Measurements from ENCODE around the gene EPHA7.

GRCh38 chr6:93196406-93196970 lies 222.9 kb downstream of the EPHA7 start:
- TF ChIP-seq POLR2AphosphoS5 (IDR thresholded peaks at IDR 0.05) (no peak), POLR2A (IDR thresholded peaks at IDR 0.05; ENCODE audit: low read depth) (no peak), CTCF (IDR thresholded peaks at IDR 0.05) (no peak), EP300 (IDR thresholded peaks at IDR 0.05) (no peak)
